Measurements from ENCODE around the gene CNTFR. TPM values are rescaled to one million over a fixed set of nuclear protein-coding genes. Genes with fewer than 3 reads are reported as not detected.

CNTFR gene
- total and polyA plus RNA-seq, 10 of the 15 experiments (the other 5 are each of a cell fraction or from before 2014, with no cell fraction given): not detected

GRCh38 chr9:34574571-34574970 lies 15.0 kb downstream of the CNTFR start:
- FAIRE-seq (no peak), ATAC-seq (no peak), DNase-seq (ENCODE audit: low read depth, low spot score) (no peak)
- CTCF ChIA-PET: interaction anchor here (0.6 kb wide), 1 partner anchor 27 kb away, joined by 3 read pairs; no protein-coding TSS in a partner anchor
- RAD21 ChIA-PET (ENCODE audit: unreplicated experiment): no interaction called here
- intact Hi-C loops (cut with micrococcal nuclease; ENCODE audit: unreplicated experiment): no loop called here
- Histone ChIP-seq H3K27me3 (replicated peaks in 1 of 2; ENCODE audit: control insufficient read depth in 2 of 2, insufficient read depth in 2 of 2, low read length in 1 of 2) (peaks cover 9 to 14% of the 10 kb centered on the region in 2 experiments), H3K9ac (ENCODE audit: control insufficient read depth, insufficient read depth, low read length) (no peak overlapping the region), H3K27ac (ENCODE audit: control insufficient read depth, insufficient read depth) (no peak overlapping the region), H3K4me1 (ENCODE audit: control insufficient read depth, insufficient read depth, low read length) (no peaks in the 10 kb centered on the region), H3K4me3 (no peak overlapping the region), H3K9me3 (replicated peaks; ENCODE audit: control insufficient read depth, insufficient read depth, low read length) (no peaks in the 10 kb centered on the region), H2AFZ (ENCODE audit: control insufficient read depth, low read depth, low read length) (no peak overlapping the region), H3K79me2 (ENCODE audit: control insufficient read depth, insufficient read depth, low read length) (no peaks in the 10 kb centered on the region), H3K36me3 (ENCODE audit: control insufficient read depth in 2 of 2, insufficient read depth in 2 of 2, low read length in 1 of 2) (no peaks in the 10 kb centered on the region), H4K20me1 (ENCODE audit: control insufficient read depth, insufficient read depth) (peaks cover 3% of the 10 kb centered on the region; the same call in 1 of the 2 replicates), H3K4me2 (ENCODE audit: control insufficient read depth, insufficient read depth) (no peak overlapping the region)
- TF ChIP-seq PKNOX1 (IDR thresholded peaks at IDR 0.05) (no peak), YY1 (IDR thresholded peaks at IDR 0.05; ENCODE audit: low read depth, low read length) (no peak), HDGF (IDR thresholded peaks at IDR 0.05) (no peak), ZNF622 (IDR thresholded peaks at IDR 0.05) (no peak), PBX3 (IDR thresholded peaks at IDR 0.05; ENCODE audit: insufficient replicate concordance, low read depth, low read length) (no peak), SKIL (IDR thresholded peaks at IDR 0.05; ENCODE audit: low read depth, poor library complexity, severe bottlenecking) (no peak), CREM (IDR thresholded peaks at IDR 0.05; ENCODE audit: low read depth) (no peak), PML (IDR thresholded peaks at IDR 0.05; ENCODE audit: low read length) (no peak), NR2C1 (IDR thresholded peaks at IDR 0.05) (no peak), ZBTB4 (CRISPR knock-in tag; IDR thresholded peaks at IDR 0.05) (no peak), STAT3 (IDR thresholded peaks at IDR 0.05; ENCODE audit: low read depth, low read length) (no peak), PAX5 (IDR thresholded peaks at IDR 0.05; ENCODE audit: borderline replicate concordance, low read depth, low read length) (no peak), POU2F2 (IDR thresholded peaks at IDR 0.05; ENCODE audit: borderline replicate concordance, low read depth, low read length) (no peak), RUNX3 (IDR thresholded peaks at IDR 0.05; ENCODE audit: low read length) (no peak), SREBF1 (IDR thresholded peaks at IDR 0.05; ENCODE audit: low read length) (no peak), HDAC6 (IDR thresholded peaks at IDR 0.05; ENCODE audit: unreplicated experiment) (no peak), ZBTB33 (IDR thresholded peaks at IDR 0.05) (no peak)
- POLR2A ChIA-PET: no interaction called here
- in situ Hi-C loops (cut with MboI): no loop called here
- BruUV-seq (replicated peaks): no TSS peak
- 52% methylated on average over 12 of the region's 12 CpGs for WGBS (ENCODE audit: insufficient coverage, insufficient replicate concordance, low lambda C conversion rate, missing lambda C conversion rate)
- SMC1A ChIA-PET (ENCODE audit: uncharacterized antibody, unreplicated experiment): no interaction called here
